Spleen (tissue), 11 donors: ENCODE results near the gene TENM4. TPM values are rescaled to one million over a fixed set of nuclear protein-coding genes. Genes with fewer than 3 reads are reported as not detected.

Experiments
- DNase-seq: peaks from one replicate; pipeline ENCODE4 v3.0.0-alpha.2; 2020
- H3K27ac ChIP-seq, 8 donors: fragments of 200-600 bp; sonication (generic) in 7 of 8; 1 replicate in 4 of 8; 2 replicates in 4 of 8; pipeline versions ENCODE4 v1.5.0 to v1.8.0; 2016 to 2021; ENCODE audit warnings: inconsistent platforms in 4 of 8, mild to moderate bottlenecking in 4 of 8, moderate library complexity in 1 of 8
- H3K27me3 ChIP-seq, 7 donors: fragments of 200-600 bp; sonication (generic) in 6 of 7; replicated peaks in 1 of 7; 1 replicate in 4 of 7; 2 replicates in 3 of 7; pipeline versions ENCODE4 v1.5.0 to v1.8.0; 2016 to 2021; ENCODE audit warnings: inconsistent platforms in 3 of 7, mild to moderate bottlenecking in 1 of 7
- H3K36me3 ChIP-seq, 6 donors: fragments of 200-600 bp; sonication (generic) in 5 of 6; 1 replicate in 4 of 6; 2 replicates in 2 of 6; pipeline versions ENCODE4 v1.5.0 to v1.8.0; 2016 to 2021; ENCODE audit warnings: inconsistent platforms in 2 of 6
- H3K4me1 ChIP-seq, 6 donors: fragments of 200-600 bp; sonication (generic) in 5 of 6; 1 replicate in 3 of 6; 2 replicates in 3 of 6; pipeline versions ENCODE4 v1.5.0 to v1.8.0; 2016 to 2021; ENCODE audit warnings: inconsistent platforms in 3 of 6
- H3K4me3 ChIP-seq, 8 donors: fragments of 200-600 bp; sonication (generic) in 7 of 8; 1 replicate in 4 of 8; 2 replicates in 4 of 8; pipeline versions ENCODE4 v1.5.0 to v1.8.0; 2016 to 2021; ENCODE audit warnings: inconsistent platforms in 4 of 8, mild to moderate bottlenecking in 4 of 8, moderate library complexity in 2 of 8
- H3K9me3 ChIP-seq, 8 donors: fragments of 200-600 bp; sonication (generic) in 7 of 8; 1 replicate in 4 of 8; 2 replicates in 4 of 8; pipeline versions ENCODE4 v1.5.0 to v1.8.0; 2016 to 2021; ENCODE audit warnings: inconsistent platforms in 4 of 8
- POLR2A ChIP-seq, 3 donors: fragments of 450-650 bp; IDR thresholded peaks; one replicate each; pipeline ENCODE4 v1.5.1; 2017; ENCODE audit warnings: antibody characterized with exemption in 3 of 3, mild to moderate bottlenecking in 1 of 3
- POLR2AphosphoS5 ChIP-seq, 3 donors: sonication (generic); formaldehyde crosslinking; IDR thresholded peaks; one replicate each; pipeline ENCODE4 v1.5.1; 2017; ENCODE audit warnings: antibody characterized with exemption in 3 of 3
- WGBS, 5 donors: extraction: QIAGEN DNeasy Blood & Tissue Kit in 3 of 5; methylation state at CpG; one replicate each; pipeline versions ENCODE4 v1.1.5 to v1.1.7; 2013 to 2018; 5-methylcytosine and 5-hydroxymethylcytosine counted together
- intact Hi-C: fragments of 100-400 bp; cut with DNase I; formaldehyde crosslinking; loops from one replicate; pipeline ENCODE4 v1.15.0; 2023; ENCODE audit warnings: low total_unique reads
- polyA plus RNA-seq, 3 donors: library from polyadenylated mRNA; stranded (reverse); fragments of 200-250 nt; gene quantifications; one replicate each; pipeline ENCODE4 v1.2.1, GENCODE V29; 2013
- total RNA-seq, 7 donors: library from RNA; depleted of rRNA in 3 of 7; stranded (reverse); fragments of >200 nt in 3 of 7; fragmentation: NEBNext Ultra II Directional in 4 of 7; extraction: Animal tissue kit (Norgen Biotek cat#: 25700) in 4 of 7; gene quantifications; one replicate each; pipeline versions ENCODE4 v1.1.0 to v1.2.1, GENCODE V29; 2016 to 2021
- TF ChIP-seq, protein P1 (sequence below), 11 experiments: fragments of 200-600 bp in 7 of 11; fragments of 450-650 bp in 4 of 11; sonication (generic) in 4 of 11; IDR thresholded peaks in 8 of 11; conservative IDR thresholded peaks in 3 of 11; 1 replicate in 7 of 11; 2 replicates in 4 of 11; pipeline versions ENCODE4 v1.4.0 to v1.8.0; 2016 to 2021; ENCODE audit warnings: antibody characterized with exemption in 11 of 11, inconsistent platforms in 4 of 11, mild to moderate bottlenecking in 1 of 11
- donor health status: healthy with polysubstance abuse.
- donor health status: DM: no; HTN: no; CAD: no; lungs with moderate emphysema.
- donor health status: DM: no; HTN: no; CAD: no.
- donor health status: Bipolar disorder and iron deficiency.
- donor health status: healthy.
- donor health status: DM: no; HTN: no; CAD: no.
- donor health status: DM: yes; HTN: yes; CAD: no.

The TENM4 gene
- total and polyA plus RNA-seq, 10 donors, result 0.09 to 4.5 (median 1.2) TPM

DNA sequence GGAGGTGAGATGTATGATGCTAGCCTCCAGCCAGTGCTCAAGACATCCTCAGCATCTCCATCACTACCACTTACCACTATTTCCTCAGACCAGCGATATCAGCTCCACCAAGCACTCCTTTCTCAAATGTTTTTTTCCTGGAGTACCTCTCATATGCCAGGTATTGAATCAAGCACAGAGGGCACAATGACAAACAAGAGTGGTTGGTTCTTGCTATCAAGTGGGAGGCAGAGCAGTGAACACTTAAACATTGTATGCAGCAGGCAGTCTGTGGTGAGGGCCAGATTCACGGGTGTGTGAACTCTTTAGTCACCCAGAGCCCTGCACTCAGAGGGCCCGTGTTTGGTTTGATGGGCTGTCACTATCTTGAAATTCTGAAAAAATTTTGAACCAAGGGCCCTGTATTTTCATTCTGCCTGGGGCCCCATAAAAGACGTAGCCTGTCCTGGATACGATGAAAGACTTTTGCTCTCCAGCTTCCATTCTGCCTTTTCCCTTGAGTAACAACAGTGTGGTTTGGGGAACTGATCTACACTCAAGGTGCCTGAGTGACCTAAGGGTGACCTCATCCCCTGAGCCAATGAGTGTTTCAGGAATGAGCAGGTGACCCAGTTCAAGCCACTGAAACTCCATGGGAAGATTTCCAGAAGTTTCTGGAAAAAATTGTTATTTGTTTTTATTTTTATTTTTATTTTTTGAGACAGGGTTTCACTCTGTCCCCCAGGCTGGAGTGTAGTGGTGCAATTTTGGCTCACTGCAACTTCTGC lies 517.8 kb downstream of the TENM4 start:
- H3K27me3 ChIP-seq, result peaks cover 0 to 40% (median 0%) of the 10 kb centered on the region in 7 donors
- DNase-seq, result no peak
- H3K4me1 ChIP-seq, result no peaks in the 10 kb centered on the region
- 66 to 84% (median 80%) methylated on average over 5 of the region's 5 CpGs for WGBS, 5 donors
- no peaks in the 10 kb centered on the region for H3K9me3 ChIP-seq
- intact Hi-C loops, result no loop called here
- H3K4me3 ChIP-seq, result no peak overlapping the region
- no peak overlapping the region for H3K27ac ChIP-seq
- H3K36me3 ChIP-seq, result no peaks in the 10 kb centered on the region
- no peak for TF ChIP-seq POLR2AphosphoS5 (IDR thresholded peaks at IDR 0.05)
- TF ChIP-seq, protein P1, sequence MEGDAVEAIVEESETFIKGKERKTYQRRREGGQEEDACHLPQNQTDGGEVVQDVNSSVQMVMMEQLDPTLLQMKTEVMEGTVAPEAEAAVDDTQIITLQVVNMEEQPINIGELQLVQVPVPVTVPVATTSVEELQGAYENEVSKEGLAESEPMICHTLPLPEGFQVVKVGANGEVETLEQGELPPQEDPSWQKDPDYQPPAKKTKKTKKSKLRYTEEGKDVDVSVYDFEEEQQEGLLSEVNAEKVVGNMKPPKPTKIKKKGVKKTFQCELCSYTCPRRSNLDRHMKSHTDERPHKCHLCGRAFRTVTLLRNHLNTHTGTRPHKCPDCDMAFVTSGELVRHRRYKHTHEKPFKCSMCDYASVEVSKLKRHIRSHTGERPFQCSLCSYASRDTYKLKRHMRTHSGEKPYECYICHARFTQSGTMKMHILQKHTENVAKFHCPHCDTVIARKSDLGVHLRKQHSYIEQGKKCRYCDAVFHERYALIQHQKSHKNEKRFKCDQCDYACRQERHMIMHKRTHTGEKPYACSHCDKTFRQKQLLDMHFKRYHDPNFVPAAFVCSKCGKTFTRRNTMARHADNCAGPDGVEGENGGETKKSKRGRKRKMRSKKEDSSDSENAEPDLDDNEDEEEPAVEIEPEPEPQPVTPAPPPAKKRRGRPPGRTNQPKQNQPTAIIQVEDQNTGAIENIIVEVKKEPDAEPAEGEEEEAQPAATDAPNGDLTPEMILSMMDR (IDR thresholded peaks at IDR 0.05 in 8 of 11, conservative IDR thresholded peaks at IDR 0.05 in 3 of 11), result no peak
- no peak for TF ChIP-seq POLR2A (IDR thresholded peaks at IDR 0.05)

DNA sequence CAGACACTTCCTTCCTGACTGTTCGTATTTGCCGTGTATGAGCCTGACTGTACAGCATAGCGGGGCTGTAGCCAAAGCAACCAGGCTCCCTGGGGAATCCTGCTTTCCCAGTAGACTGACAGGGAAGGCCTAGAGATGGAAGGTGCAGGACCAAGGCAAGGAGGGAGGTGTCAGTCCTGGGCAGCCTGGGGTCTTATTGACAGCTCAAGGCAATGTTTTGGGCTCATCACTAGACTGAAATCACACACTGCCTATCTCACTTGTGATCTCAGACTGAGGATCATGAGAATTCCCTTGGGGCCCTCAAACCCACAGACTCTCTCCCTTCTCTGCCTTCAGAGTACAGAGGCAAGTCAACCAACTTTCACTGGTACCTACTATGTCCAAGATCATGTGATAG lies 519.3 kb downstream of the TENM4 start:
- Histone ChIP-seq H3K27ac (no peak overlapping the region), H3K36me3 (no peaks in the 10 kb centered on the region), H3K4me3 (no peak overlapping the region), H3K4me1 (no peaks in the 10 kb centered on the region), H3K27me3 (peaks cover 0 to 29% (median 0%) of the 10 kb centered on the region in 7 donors), H3K9me3 (no peaks in the 10 kb centered on the region)
- intact Hi-C loops, result no loop called here
- no peak for DNase-seq
- TF ChIP-seq, protein P1 (IDR thresholded peaks at IDR 0.05 in 8 of 11, conservative IDR thresholded peaks at IDR 0.05 in 3 of 11), result no peak
- no peak for TF ChIP-seq POLR2A (IDR thresholded peaks at IDR 0.05)
- TF ChIP-seq POLR2AphosphoS5 (IDR thresholded peaks at IDR 0.05), result no peak
- WGBS, 5 donors, result 26 to 65% (median 56%) methylated on average over 3 of the region's 3 CpGs

DNA sequence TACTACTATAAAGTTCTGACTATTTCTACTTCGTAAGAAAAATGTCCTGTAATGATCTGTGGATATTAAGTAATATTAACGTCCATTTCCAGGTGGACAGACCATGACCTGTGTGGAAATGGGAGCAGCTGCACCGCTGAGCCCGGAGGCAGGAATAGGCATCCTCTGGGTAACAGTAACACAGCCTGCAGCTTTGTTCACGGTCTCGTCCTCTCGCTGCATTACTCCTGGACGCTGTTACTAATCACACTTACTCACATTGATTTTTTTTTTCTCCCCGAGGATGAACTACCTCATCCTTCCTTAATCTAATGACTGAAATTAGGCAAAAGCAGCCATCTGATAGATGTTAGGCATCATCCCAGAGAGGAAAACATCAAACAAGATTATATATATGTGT lies 520.5 kb downstream of the TENM4 start:
- intact Hi-C loops, result no loop called here
- Histone ChIP-seq H3K36me3 (no peaks in the 10 kb centered on the region), H3K9me3 (no peaks in the 10 kb centered on the region), H3K4me3 (no peak overlapping the region), H3K27ac (no peak overlapping the region), H3K4me1 (no peaks in the 10 kb centered on the region), H3K27me3 (peaks cover 0 to 25% (median 0%) of the 10 kb centered on the region in 7 donors)
- TF ChIP-seq POLR2A (IDR thresholded peaks at IDR 0.05), result no peak
- TF ChIP-seq, protein P1 (IDR thresholded peaks at IDR 0.05 in 8 of 11, conservative IDR thresholded peaks at IDR 0.05 in 3 of 11), result no peak
- no peak for TF ChIP-seq POLR2AphosphoS5 (IDR thresholded peaks at IDR 0.05)
- DNase-seq, result no peak
- 73 to 83% (median 78%) methylated on average over 9 of the region's 9 CpGs for WGBS, 5 donors

DNA sequence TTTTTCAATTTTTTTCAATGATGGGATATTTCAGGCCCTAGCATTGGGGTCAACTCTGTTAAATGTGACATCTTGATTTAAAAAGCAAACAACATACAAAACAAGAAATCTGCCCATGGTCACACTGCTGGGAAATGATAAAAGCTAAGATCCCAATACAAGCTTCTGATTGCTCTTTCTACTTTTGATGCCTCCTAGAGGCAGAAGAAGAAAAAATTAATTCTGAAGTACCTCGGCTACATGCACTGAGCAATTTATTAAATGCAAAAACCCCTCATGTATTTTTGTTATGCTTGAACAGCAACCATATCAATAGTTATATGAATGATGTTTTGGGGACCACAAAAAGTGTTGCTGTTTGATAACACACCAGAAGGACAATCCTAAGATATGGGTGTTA lies 524.1 kb downstream of the TENM4 start:
- 64 to 76% (median 68%) methylated on average over 1 of the region's 1 CpG for WGBS, 5 donors
- intact Hi-C loops, result no loop called here
- TF ChIP-seq, protein P1 (IDR thresholded peaks at IDR 0.05 in 8 of 11, conservative IDR thresholded peaks at IDR 0.05 in 3 of 11), result no peak
- no peak for TF ChIP-seq POLR2AphosphoS5 (IDR thresholded peaks at IDR 0.05)
- TF ChIP-seq POLR2A (IDR thresholded peaks at IDR 0.05), result no peak

More for the DNA sequence above, 524.1 kb downstream of the TENM4 start:
- Histone ChIP-seq H3K4me3 (no peak overlapping the region), H3K27me3 (peaks cover 0 to 8% (median 0%) of the 10 kb centered on the region in 7 donors), H3K9me3 (no peaks in the 10 kb centered on the region), H3K36me3 (no peaks in the 10 kb centered on the region), H3K4me1 (no peaks in the 10 kb centered on the region), H3K27ac (no peak overlapping the region)
- no peak for DNase-seq
